Left ventricle myocardium inferior (tissue), 1 donor: ENCODE data around the gene ATXN10. TPM values are rescaled to one million over a fixed set of nuclear protein-coding genes. Genes with fewer than 3 reads are reported as not detected.

Source experiments
- DNase-seq: peaks from one replicate; pipeline ENCODE4 v3.0.0-alpha.2; 2020
- H3K27ac ChIP-seq: fragments of 200-600 bp; replicated peaks from 2 replicates; pipeline ENCODE4 v1.8.0; 2021
- H3K27me3 ChIP-seq: fragments of 200-600 bp; 2 replicates; pipeline ENCODE4 v1.8.0; 2021; ENCODE audit warnings: low read depth
- H3K36me3 ChIP-seq: fragments of 200-600 bp; 2 replicates; pipeline ENCODE4 v1.8.0; 2021
- H3K4me1 ChIP-seq: fragments of 200-600 bp; 2 replicates; pipeline ENCODE4 v1.8.0; 2021
- H3K4me3 ChIP-seq: fragments of 200-600 bp; 2 replicates; pipeline ENCODE4 v1.8.0; 2021; ENCODE audit warnings: mild to moderate bottlenecking, moderate library complexity
- H3K9me3 ChIP-seq: fragments of 200-600 bp; replicated peaks from 2 replicates; pipeline ENCODE4 v1.8.0; 2021
- intact Hi-C: fragments of 100-400 bp; cut with micrococcal nuclease; formaldehyde crosslinking; loops from one replicate; pipeline ENCODE4 v1.11.0; 2022
- total RNA-seq: library from RNA; stranded (reverse); fragmentation: NEBNext Ultra II Directional; extraction: Animal tissue kit (Norgen Biotek cat#: 25700); gene quantifications from one replicate; pipeline ENCODE4 v1.2.1, GENCODE V29; 2021
- TF ChIP-seq, protein P1 (sequence below): fragments of 200-600 bp; IDR thresholded peaks from 2 replicates; pipeline ENCODE4 v1.8.0; 2021; ENCODE audit warnings: antibody characterized with exemption, mild to moderate bottlenecking, borderline replicate concordance
- donor health status: DM: no; HTN: yes; CAD: no; lungs with severe emphysema.

Gene ATXN10
- total RNA-seq, 1 donor from 2014 or later = 148 TPM

DNA sequence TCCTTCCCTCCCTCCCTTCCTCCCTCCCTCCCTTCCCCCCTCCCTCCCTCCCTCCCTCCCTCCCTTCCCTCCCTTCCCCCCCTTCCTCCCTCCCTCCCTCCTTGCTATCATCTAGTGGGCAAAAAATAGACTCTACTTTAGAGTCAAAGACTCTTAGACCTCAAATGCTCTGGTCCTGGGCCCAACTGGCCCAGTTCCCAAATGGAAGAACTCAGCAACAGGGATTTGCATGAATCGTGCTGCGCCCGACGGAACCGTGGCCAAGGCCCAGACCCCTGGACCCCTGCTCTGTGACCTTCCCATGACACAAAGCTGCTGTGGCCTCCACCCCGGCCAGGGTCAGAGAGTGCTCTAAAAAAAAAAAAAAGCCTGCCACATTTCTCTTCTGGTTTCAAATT, 207.9 kb downstream of the ATXN10 start:
- intact Hi-C loops = no loop called here

DNA sequence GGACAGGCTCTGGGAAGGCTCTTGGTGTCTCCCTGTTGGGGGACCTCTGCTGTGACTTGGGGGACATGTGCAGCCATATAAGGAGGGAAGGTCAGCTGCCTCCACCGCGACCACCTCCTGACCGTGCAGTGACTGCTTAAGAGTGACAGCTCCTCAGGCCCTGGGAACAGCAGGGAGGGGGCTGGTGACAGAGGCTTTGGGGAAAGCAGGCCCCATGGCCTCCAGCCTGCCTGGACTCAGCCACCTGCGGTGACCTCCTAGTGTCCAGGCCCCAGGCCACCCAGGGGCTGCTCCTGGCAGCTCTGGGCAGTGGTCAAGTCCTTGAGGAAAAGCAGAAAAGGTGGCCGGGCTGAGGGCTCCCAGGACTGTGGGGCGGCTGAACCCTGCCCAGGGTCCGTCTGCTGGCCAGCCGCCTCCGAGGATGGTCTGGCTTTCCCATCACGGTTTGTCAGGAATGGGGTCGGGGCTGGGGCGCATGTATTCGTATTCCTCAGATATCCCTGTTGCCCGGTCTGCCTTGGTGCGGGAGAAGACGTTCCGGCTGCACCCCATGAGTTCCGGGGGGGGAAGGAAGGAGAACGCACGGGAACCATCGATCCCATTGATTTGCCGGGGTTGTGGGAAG, 208.6 kb downstream of the ATXN10 start:
- Histone ChIP-seq H3K9me3 (no peaks in the 10 kb centered on the region), H3K4me1 (peaks cover 54% of the 10 kb centered on the region), H3K27ac (peak overlapping the region; percentile 4), H3K4me3 (peak overlapping the region; percentile 17), H3K36me3 (no peaks in the 10 kb centered on the region), H3K27me3 (peaks cover 83% of the 10 kb centered on the region)
- intact Hi-C loops = no loop called here
- DNase-seq = no peak
- TF ChIP-seq, protein P1, sequence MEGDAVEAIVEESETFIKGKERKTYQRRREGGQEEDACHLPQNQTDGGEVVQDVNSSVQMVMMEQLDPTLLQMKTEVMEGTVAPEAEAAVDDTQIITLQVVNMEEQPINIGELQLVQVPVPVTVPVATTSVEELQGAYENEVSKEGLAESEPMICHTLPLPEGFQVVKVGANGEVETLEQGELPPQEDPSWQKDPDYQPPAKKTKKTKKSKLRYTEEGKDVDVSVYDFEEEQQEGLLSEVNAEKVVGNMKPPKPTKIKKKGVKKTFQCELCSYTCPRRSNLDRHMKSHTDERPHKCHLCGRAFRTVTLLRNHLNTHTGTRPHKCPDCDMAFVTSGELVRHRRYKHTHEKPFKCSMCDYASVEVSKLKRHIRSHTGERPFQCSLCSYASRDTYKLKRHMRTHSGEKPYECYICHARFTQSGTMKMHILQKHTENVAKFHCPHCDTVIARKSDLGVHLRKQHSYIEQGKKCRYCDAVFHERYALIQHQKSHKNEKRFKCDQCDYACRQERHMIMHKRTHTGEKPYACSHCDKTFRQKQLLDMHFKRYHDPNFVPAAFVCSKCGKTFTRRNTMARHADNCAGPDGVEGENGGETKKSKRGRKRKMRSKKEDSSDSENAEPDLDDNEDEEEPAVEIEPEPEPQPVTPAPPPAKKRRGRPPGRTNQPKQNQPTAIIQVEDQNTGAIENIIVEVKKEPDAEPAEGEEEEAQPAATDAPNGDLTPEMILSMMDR = no peak

More for the DNA sequence above, 207.9 kb downstream of the ATXN10 start:
- H3K27ac ChIP-seq = peak overlapping the region; percentile 4
- H3K4me3 ChIP-seq = no peak overlapping the region
- H3K9me3 ChIP-seq = no peaks in the 10 kb centered on the region
- peak; percentile 64 for DNase-seq
- H3K27me3 ChIP-seq = peaks cover 77% of the 10 kb centered on the region
- TF ChIP-seq, protein P1 = no peak
- peaks cover 47% of the 10 kb centered on the region for H3K4me1 ChIP-seq
- no peaks in the 10 kb centered on the region for H3K36me3 ChIP-seq

DNA sequence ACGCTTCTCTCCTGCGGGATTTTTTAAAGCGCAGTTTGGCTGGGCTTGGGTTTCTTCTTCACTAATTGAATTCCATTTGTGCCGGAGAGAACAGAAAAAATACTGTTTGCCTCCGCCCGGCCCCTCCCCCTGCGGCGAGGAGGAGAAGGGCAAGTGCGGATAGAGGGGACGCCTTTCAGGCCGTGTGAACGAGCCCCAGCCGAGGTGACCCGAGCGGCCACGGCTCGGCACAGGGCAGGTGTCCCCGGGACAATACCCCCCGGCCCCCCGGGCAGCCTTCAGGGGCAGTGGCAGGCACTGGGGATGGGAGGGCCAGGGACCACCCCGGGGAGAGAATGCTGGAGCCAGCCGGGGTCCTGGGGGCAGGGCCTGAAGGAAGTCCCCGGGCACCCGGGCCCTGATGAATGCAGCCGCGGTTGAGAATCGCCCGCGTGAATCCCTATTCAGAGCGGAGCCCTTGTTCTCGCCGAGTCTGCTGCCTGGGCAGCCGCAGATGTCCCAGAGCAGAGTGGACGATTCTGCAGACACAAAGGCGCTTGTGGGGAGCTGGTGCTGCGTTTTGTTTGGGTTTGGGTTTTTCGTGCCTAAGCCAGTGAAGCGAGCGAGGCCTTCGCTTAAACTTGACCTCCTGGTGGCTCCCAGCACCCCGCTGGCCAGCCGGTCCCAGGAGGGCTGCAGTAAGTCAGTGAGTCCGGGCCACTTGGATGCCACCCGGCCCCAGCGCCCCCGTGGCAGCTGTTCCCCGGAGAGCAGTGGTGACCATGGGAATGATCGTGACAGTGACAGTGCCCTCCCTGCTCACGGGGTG, 209.3 kb downstream of the ATXN10 start:
- H3K27me3 ChIP-seq = peaks cover 90% of the 10 kb centered on the region
- H3K4me1 ChIP-seq = peaks cover 61% of the 10 kb centered on the region
- intact Hi-C loops = no loop called here
- H3K4me3 ChIP-seq = peak overlapping the region; percentile 17
- H3K9me3 ChIP-seq = no peaks in the 10 kb centered on the region
- H3K27ac ChIP-seq = peak overlapping the region; percentile 4
- no peaks in the 10 kb centered on the region for H3K36me3 ChIP-seq
- TF ChIP-seq, protein P1 = no peak
- DNase-seq = no peak

DNA sequence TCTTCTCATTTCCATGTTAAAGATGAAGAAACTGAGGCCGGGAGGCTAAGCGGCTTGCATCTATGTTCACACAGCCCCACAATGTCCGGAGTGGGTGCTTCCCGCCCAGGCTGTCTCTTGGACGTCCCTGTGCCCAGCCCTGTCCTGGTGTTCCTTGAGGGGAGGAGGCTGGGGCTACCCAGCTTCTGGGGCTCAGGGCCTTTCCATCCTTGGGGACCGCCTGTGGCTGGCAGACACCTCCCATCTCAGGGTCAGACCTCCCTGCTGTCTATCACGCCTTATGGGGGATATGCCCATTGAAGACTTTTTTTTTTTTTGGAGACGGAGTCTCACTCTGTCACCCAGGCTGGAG, 209.9 kb downstream of the ATXN10 start:
- Histone ChIP-seq H3K36me3 (no peaks in the 10 kb centered on the region), H3K4me1 (peaks cover 63% of the 10 kb centered on the region), H3K27ac (no peak overlapping the region), H3K4me3 (no peak overlapping the region), H3K27me3 (peaks cover 89% of the 10 kb centered on the region), H3K9me3 (no peaks in the 10 kb centered on the region)
- TF ChIP-seq, protein P1 = no peak
- intact Hi-C loops = no loop called here
- DNase-seq = no peak

DNA sequence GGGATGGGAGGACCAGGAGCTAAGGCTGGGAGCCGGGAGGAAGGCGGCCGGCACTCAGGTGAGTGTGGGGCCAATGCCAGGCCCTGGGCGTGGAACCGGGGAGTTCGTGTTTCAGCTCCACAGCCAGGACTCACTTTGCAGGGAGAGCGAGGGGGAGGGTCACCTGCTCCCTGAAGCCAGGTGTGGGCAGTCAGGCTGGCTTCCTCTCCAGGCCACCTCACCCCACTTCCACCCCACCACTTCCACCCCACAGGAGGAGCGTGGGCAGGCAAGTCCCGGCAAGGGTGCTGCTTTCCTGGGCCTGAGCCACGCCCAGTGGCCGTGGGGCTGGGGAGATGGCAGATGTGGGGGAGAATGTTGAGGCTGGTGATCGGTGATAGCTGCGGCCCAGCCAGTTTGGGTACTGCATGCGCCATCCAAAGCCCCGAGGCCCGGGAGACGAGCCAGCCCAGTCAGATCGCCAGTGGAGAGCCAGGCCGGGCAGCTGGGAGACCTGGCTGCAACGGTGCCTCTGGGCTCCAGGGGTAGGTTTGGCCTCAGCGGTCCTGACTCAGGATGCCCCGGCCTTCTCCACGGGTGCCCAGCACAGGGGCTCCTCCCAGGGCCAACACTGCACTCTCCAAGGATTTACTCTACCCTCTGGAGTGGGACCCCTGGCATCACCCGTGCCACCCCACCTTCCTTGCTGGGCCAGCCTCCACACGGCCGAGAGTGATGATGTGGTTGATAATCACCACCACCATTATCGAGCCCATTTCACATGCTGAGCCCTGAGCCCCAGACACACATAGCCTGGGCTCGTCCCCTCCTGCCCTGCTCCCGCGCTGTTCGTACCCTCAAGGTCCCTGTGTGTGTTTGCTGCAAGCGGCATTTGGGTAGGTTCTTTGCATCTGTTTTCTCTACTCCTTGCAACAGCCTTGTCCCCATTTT, 211.5 kb downstream of the ATXN10 start:
- Histone ChIP-seq H3K36me3 (no peaks in the 10 kb centered on the region), H3K9me3 (no peaks in the 10 kb centered on the region), H3K4me3 (no peak overlapping the region), H3K27me3 (peaks cover 90% of the 10 kb centered on the region), H3K4me1 (peaks cover 54% of the 10 kb centered on the region), H3K27ac (no peak overlapping the region)
- intact Hi-C loops = no loop called here
- no peak for DNase-seq
- TF ChIP-seq, protein P1 = no peak
